NCI-H748 (cell line): Measurements from ENCODE around the gene CARMIL1.

Experiments used
- DNase-seq: peaks from one replicate; lab custom pipeline; 2025; ENCODE audit not compliant: unreplicated experiment; lab: John Stamatoyannopoulos, UW

CARMIL1 gene

GRCh38 chr6:25464225-25464624, 185.1 kb downstream of the CARMIL1 start:
- DNase-seq = no peak

DNA sequence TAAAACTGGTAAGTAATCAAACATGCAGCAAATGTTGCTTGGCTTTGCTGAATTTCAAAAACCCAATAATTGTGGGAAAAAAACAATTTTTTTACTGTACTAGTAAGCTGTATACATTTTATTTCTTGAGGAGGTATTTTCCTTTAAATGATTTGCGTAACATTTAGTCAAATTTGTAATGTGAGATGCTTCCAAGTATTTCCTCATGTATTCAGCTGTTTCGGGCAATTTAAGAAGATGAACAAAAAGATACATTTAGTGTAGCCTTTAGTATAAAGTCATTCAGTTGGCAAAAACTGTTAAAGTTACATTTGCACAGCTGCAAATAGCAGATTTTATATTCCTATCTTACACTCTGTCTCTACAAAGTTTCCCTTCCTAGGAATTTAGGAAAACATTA, 186.8 kb downstream of the CARMIL1 start:
- no peak for DNase-seq

- DNase-seq = no peak
These were observed 189.7 kb downstream of the CARMIL1 start for GRCh38 chr6:25468881-25469280.

- no peak for DNase-seq
These were observed 190.7 kb downstream of the CARMIL1 start for GRCh38 chr6:25469797-25470388.

DNA sequence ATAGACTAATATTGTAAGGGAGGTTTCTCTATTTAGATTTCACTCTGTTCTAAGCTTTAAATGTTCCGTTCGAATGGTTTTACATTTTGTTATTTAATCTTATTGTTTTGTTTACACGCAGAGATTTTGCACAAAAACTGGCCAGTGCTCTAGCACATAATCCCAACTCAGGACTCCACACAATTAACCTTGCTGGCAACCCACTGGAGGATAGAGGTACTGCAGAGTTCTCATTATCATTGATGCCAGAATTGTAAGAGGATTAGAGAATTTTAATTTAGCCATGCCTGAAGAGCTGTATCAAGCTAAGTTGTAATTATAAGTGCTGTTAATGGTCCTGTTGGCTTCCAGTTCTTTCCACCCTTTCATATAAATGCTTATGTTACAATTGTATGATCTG, 193.1 kb downstream of the CARMIL1 start:
- no peak for DNase-seq

GRCh38 chr6:25472906-25473305, 193.7 kb downstream of the CARMIL1 start:
- DNase-seq = no peak

DNA sequence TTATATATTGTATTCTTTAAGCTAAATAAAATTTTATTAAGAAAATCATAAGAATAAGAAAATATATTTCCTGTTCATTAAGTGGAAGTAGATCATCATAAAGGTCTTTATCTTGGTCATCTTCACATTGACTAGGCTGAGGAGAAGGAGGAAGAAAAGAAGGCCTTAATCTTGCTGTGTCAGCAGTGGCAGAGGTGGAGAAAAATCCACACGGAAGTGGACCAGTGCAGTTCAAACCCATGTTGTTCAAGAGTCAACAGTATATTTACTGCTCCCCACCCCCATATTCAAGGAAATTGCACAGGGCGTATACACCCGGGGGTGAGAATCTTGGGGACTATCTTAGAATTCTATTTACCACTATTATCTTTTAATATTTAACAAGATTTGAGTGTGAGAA, 194.3 kb downstream of the CARMIL1 start:
- DNase-seq = no peak

GRCh38 chr6:25476126-25476525, 197.0 kb downstream of the CARMIL1 start:
- no peak for DNase-seq

DNA sequence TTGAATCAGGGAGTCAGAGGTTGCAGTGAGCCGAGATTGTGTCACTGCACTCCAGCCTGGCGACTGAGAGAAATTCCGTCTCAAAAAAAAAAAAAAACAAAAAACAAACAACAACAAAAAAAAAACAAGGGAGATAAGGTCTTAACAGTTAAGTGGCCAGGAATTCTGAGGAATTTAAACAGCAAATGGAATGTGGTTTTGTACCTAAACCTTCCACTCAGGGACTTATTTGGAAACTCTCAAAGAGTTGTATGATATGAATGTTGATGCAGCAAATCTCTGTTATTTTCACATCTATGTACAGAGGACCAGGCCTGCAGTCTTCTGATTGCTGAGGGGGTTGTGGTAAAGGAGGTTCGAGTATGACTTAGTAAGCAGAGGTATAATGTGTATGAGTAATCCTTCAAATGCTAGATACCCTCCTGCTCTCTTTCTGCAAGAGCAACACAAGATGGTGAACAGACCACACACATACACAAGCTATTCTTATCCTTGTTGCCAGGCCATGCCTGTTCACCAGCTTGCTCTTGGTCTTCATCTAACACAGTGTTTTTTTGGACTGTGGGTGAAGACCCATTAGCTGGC, 197.9 kb downstream of the CARMIL1 start:
- DNase-seq = no peak

- DNase-seq = no peak
These were observed 199.8 kb downstream of the CARMIL1 start for GRCh38 chr6:25478973-25479372.

- no peak for DNase-seq
These were observed 202.1 kb downstream of the CARMIL1 start for GRCh38 chr6:25481267-25481666.

GRCh38 chr6:25482996-25483395, 203.8 kb downstream of the CARMIL1 start:
- DNase-seq = no peak

DNA sequence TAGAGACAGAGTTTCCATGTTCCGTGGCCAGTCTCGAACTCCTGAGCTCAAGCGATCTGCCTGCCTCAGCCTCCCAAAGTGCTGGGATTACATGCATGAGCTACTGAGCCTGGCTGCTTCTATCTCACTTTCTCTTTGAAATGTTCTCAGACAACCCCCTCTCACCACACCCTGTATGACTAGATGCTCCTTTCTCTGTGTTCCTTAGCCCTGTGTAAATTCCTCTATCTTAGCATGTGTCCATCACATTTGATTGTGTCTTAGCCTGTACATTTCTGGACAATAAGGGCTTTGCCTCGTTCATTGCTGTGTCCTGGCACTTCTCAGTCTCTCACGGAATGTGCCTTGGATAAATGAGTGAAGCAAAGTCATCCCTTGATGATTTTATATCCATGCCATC, 204.8 kb downstream of the CARMIL1 start:
- no peak for DNase-seq

- DNase-seq = no peak
These were observed 205.7 kb downstream of the CARMIL1 start for GRCh38 chr6:25484900-25485299.

DNA sequence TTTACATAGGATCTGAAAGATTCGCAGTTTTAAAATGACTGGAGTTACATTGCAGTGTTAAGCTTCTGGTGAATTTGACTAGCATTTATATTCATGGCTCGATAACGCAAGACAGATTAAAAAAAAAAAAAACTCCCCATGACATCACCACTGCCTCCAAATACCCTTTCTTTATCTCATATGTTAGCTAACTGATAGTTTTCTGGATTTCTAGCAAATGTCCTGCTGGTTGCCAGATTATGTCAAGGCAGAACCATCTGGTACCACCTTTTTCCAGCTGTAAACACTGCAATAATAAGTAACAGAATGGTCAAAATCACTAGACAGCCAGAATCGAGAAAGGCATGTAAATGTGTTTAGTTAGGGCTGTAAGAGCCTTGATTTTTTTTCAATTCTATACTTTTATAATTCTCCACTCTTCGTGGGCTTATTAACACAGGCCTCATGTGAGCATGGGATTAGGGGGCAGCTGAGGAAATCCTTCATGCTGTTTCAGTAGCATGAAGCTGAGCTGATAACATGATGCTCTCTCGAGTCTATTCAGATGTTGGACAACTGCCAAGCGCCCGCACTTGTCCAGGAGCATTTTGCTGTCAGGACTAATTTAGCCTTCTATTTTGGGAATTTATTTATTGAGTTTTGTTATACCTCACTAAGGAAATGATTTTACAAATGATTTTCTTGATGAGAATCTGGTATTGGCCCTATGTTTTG, 206.8 kb downstream of the CARMIL1 start:
- DNase-seq = peak; percentile 96

DNA sequence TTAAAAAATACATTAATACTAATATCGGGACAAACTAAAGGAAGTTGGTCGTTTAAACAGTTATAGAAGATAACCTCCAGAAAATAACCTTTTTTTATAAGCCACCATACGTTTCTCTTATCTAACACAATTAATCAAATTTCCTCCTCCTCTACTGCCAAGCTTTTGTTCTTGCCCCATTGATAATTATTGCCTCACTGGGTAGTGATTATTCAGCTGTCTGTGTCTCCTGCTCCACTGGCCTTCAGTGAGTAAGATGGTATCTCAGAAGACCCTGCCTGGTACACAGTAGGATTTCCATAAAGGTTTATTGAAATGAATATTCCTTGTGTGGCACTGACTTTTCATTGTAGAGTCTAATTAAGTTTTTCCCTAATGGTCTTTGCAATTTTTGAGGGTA, 207.4 kb downstream of the CARMIL1 start:
- peak; percentile 73 for DNase-seq

DNA sequence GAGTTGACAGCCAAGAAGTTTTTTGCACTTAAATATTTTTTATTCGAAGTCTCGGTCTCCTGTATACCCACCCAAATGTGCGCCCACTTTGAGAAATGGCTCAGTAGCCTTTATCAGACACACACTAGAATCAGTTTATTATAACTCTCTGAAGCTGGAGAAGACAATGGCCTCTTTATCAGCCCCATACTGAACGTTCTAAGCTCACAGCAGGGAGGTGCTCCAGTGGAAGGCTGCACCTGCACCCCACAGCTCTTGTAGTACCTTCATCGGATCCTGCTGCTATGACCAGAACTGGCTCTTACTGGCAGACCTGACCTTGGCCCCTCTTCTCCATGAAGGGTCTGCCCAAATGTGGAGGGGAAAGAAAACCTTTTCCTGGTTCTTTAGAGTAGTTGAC, 207.8 kb downstream of the CARMIL1 start:
- peak; percentile 83 for DNase-seq

- peak; percentile 44 for DNase-seq
These were observed 209.0 kb downstream of the CARMIL1 start for GRCh38 chr6:25488156-25488555.

- DNase-seq = no peak
These were observed 210.2 kb downstream of the CARMIL1 start for GRCh38 chr6:25489399-25489798.

GRCh38 chr6:25490018-25490801, 211.0 kb downstream of the CARMIL1 start:
- peak; percentile 96 for DNase-seq

GRCh38 chr6:25492951-25493350, 213.8 kb downstream of the CARMIL1 start:
- no peak for DNase-seq

DNA sequence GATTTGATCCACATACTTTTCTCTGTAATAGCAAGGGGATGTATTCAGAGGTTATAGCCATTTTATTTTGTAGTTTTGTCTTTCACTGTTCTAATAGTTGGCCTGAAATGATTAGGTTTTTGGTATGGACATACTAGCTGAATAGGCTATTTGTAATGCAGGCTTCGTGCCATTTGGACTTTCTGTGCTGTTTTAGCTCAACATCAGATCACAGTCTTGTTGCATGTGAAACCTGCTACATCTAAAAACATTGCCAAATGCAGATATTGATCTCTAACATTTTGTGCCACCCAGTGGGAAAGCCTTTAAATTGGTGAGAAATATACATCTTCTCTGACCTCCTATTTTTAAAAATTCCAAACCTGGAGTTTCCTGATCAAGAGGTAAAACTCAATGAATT, 215.3 kb downstream of the CARMIL1 start:
- no peak for DNase-seq
